UCSD-AML1 (cell line): ENCODE results near the gene CD160.
"Not testable (repeated sequence)": the region's sequence is repeated elsewhere in the genome, so short reads cannot be mapped to it uniquely, and the experiment has no call there.

Experiments
- DNase-seq: peaks from one replicate; lab custom pipeline; 2025; ENCODE audit not compliant: unreplicated experiment; lab: John Stamatoyannopoulos, UW

The CD160 gene, protein sequence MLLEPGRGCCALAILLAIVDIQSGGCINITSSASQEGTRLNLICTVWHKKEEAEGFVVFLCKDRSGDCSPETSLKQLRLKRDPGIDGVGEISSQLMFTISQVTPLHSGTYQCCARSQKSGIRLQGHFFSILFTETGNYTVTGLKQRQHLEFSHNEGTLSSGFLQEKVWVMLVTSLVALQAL

DNA sequence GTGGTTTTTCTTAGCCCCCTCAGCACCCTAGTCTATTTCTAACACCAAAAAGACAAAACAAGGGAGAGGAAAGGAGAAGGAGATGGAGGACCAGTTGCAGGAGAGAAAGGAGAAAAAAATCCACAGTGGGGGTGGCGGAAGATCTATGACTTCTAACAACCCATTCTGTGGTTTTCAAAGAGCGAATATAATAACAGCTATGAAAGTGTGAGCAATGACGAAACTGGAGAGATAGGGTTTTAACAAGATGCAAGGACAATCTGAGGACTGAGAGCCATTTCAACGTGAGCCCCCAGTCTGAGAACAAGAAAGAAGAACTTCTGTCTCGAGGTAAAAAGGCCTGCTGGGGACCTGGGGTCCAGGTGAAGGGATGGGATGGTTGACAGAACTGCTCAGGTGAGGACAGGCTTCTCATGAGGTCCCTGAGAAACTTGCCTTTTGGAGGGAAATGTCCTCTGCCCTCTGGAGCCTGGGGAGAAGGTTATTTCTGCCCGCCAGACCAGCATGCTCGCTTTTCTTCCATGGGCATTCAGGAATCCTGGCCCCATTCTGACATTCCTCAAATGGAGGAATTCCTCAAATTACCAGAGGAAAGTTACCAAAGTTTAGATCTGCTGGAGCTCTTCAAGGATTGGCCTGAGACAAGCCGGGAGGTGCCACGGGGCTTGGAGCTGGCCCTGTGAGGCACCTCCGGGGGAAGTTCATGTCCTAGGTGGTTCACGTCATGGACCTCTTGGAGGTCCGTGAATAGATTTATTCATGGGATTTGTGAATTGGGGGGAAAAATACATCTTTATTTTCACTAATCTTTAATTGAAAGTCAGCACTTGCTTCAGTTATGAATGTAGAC is at the start of gene CD160:
Gene CD160 (plus strand): TSS at position 270 of the 850 bp plus-strand sequence. CDS start 8,829 bp downstream, outside the sequence.
- DNase-seq = no peak

DNA sequence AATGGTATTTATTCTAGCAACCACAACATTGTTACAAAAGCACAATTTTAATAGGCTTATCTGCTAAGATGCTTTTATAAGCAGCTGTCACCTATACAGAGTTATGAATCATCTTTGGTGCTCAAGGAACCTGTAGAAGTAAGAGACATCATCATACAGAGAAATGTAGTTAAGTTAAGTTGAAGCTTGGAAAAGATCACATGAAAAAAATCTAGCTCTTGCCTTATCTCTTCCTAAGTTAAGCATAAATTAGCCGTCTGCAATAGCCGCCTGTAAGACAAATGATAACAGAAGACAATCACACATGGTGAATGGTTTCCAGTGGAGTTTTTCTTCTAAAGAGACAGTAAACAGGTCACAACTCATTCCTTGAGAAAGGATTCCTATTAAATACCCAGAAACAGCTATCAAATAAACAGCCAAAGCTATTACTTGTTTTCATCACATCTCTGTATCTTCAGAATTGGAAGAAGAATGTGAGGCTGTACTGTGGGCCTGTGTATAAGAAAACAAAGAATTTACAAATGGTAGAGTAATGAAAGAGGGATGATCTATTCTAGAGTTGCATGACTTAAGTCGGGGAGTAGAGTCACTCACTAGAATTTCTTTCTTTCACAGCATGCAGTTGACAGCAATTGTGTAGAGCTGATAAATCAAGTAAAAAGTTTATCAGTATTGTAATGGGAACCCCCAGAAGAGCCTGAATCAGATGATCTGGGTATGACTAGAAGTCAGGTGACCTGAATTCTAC is 48.1 kb upstream of the CD160 start:
- not testable (repeated sequence) for DNase-seq

DNA sequence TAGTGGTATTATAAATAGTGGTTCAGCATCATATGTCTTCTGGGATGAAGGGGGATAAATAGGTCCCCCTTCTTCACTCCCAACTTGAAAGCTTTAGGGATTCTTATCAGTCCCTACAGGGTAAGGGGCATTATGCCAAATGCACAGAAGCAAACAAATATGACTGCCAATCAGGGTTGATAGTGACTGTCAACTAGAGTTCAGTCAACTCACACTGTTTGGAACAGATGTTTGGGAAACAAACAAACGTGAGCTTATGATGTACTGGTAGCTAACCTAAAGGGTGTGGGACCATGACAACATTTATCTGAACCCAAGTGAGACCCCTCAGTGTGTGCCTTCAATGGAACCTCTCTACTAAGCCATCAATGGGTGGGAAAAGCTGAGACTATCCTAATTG is 46.1 kb upstream of the CD160 start:
- DNase-seq = not testable (repeated sequence)

DNA sequence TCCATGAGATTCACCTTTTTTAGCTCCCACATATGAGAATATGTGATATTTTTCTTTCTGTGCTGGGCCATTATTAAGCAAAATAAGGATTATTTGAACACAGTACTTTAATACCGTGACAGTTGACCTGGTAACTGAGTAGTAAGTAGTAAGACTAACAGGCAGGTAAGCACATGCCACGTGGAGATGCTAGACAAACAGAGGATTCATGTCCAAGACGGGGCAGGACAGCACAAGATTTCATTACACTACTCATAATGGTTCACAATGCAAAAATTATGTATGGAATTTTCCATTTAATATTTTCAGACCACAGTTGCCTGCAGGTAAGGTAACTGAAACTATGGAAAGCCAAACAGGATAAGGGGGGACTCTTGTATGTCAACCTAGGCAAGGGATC is 34.4 kb upstream of the CD160 start:
- DNase-seq = not testable (repeated sequence)

DNA sequence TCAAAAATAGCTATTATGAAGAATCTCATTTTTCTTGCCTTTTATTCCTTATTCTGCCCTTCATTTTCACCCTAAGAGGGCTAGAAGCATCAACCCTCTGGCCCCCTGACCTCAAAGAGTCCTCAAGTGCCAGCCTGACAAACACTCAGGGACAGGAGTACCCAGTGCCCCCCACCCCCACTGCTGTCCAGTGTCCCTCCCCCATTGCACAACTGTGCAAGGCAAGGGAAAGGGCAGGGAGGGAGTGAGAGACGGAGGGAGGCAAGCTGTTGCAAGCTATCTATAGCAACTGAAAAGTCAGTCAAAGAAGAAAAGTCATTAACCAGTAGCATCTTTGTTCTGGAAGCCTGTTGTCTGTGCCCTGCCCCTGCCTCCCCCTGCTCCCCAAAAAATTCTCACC is 33.2 kb upstream of the CD160 start:
- DNase-seq = not testable (repeated sequence)

DNA sequence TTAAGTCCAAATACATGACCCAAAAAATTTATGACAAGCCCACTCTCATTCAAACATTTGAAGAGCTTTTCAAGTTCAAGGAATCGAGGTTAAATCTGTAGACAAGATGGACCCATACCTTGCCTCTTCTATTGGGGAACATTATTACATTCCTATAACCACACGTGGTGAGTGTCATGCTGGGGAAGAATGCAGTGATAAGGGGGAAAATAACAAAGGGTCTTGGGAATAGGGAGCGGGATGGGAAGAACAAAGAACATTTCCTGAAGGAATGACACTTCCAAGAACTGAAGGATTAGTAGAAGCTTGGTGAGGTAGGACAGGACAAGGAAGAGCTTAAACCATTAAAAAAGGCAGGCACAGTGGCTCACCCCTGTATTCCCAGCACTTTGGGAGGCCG is 31.0 kb upstream of the CD160 start:
- no peak for DNase-seq

DNA sequence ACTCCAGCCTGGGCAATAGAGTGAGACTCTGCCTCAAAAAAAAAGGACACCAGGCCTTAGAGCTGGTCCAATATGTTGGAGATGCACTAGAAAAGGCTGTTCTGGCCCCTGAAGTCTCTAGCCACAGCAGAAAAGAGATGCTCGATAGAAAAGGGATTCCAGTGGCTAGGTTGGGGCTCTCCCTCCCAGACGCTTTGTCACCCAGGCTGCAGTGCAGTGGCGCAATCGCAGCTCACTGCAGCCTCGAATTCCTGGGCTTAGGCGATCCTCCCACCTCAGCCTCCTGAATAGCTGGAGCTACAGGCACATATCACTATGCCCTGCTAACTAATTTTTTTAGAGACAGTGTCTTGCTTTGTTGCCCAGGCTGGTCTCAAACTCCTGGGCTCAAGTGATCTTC is 30.4 kb upstream of the CD160 start:
- no peak for DNase-seq

DNA sequence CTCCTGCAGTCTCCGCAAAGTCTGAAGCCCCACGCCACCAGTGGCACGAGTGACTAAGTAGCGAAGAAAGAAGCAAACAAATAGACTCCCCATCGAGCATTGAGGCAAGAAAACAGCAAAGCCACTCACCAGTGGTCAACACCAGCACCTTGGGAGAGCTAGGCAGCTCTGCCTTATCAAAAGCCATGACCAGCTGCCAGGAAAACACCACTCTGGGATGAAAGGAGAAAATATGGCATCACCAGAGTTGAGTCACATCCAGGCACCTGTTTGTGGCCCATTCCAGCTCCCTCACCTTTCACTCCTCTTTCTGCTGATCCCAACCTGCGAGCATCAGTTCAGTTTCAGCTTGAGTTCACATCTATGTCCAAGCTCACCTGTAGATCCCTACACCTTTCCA is 29.4 kb upstream of the CD160 start:
- no peak for DNase-seq

DNA sequence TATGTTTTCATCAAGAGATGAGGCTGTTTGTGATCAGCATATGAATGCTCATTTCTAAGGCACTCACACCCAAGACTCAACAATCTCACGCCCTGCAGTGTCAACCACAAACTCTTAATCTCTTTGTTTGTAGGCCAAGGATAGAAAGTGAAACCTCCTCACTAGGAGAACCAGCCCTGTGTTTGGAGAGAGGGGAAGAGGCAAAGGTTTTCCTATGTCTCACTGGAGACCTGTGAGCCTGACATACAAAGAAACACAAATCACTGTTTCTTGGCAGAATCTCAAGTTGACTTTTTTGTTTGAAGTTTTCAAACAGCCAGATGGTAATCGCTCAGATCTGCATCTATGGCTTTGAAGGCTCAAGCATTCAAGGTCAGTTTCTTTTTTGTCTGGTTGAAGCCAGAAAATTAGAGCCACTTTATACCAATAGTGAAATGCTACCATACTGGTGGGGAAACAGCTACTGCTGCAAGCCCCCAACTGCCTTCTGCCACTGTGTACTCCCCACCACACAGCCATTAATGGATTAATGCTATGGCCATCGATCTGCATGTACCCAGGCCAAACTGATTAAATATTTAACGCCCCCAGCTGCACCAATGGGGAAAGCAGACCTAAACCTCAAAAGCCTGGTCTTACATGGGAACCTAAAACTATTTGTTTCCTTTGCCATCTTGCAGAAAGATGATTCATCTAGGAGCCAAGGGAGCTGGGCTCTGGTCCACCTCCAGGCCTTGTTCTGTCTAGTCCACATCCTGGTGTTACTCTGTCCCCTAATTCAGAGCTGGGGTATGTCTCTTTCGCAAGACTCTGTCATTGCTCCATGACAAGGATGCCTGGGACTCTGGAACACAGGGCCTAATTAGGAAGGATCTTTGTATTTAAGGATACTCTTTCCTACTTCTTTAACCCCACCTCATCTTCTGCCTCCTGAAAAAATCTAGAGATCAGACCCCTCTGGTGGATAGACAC is 28.4 kb upstream of the CD160 start:
- DNase-seq = no peak

DNA sequence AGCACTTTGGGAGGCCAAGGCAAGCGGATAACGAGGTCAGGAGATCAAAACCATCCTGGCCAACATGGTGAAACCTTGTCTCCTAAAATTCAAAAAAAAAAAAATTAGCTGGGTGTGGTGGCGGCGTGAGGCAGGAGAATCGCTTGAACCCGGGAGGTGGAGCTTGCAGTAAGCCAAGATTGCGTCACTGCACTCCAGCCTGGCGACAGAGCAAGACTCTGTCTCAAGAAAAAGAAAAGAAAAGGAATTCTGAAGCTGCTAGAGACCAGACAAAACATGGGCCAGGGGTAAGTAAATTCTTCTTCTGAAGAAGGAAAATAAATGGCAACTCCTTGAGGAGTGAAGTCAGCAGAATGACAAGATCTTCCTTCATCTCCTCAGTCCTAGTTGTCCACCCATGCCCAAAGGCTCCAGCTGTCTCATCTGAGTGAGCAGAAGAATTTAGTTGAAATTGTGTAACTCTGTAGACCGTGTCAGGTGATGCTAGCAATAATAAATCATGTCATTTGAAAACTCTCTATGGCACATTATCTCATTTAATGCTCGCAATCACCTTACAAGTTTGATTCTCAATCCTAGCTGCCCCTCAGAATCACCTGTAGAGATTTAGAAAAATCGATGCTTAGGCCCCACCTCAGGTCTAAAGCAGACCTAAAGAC is 26.4 kb upstream of the CD160 start:
- DNase-seq = no peak

DNA sequence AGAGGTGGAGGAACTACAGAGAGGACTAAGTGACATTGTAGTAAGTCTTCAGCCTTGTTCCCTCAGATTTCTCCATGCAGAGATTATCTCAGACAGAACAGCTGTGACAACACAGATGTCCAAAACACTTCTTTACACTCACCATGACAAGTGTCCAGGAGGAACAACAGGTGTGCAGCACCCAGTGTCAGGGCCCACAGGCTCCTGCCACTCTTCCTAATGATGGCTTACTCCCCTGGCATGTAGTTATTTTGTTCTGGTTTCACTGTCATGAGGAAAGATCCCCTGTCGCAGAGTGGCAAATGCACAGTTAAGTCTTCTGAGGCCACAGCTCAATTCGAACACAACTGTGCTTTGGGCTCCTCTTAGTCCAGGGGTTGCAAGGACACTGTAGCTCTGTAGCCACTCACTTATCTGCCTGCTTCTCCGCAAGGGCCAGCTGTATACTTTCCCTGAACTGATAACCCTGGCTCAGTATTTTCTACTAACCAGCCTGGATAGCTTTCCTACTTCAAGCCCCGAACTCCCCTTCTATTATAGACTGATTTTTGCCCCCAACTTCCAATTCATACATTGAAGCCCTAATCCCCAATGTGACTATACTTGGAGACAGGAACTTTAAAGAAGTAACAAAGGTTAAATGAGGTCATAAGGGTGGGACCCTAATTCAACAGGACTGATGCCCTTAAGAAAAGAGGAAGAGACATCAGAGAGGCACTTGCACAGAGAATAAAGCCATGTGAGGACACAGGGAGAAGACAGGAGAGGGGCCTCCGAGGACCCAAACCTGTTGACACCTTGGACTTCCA is 23.3 kb upstream of the CD160 start:
- no peak for DNase-seq

DNA sequence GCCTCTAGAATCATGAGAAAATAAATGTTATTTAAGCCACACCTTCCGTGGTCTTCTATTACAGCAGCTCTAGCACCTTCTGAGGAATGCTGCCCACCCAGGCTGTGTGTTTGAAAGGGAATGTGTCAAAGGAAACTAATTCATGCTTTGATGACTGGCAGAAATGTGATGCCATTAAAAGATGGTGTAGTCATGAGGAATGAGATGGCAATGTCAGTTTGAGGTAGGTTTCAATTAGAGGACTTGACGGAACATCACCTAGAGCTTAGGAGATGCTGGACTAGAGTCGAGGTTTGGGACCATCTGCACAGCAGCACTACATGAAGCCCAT is 22.7 kb upstream of the CD160 start:
- no peak for DNase-seq

DNA sequence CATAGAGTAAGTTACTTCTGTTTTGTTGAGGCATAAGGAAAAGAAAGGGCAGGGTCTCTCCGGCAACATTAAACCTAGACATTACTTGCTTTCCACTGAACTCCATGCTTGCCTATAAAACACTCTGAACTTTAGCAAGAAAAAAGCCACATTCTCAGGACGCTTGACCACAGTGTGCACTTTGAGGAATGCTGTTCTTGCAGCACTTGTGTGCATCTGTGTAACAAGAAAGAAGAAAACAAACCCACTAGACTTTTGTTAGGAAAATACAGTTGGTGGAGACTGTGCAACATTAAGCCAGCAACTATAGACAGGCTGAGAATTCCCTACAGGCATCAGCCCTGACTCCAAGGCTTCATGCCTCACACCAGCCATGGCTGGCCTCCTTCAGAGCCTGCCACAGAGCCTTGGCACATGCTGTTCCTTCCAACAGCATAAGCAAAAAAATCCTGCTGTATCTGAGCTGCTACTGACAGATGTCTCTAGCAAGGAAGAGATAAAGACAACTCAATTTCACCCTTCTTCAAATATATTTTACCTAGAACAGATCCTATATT is 17.9 kb upstream of the CD160 start:
- no peak for DNase-seq

DNA sequence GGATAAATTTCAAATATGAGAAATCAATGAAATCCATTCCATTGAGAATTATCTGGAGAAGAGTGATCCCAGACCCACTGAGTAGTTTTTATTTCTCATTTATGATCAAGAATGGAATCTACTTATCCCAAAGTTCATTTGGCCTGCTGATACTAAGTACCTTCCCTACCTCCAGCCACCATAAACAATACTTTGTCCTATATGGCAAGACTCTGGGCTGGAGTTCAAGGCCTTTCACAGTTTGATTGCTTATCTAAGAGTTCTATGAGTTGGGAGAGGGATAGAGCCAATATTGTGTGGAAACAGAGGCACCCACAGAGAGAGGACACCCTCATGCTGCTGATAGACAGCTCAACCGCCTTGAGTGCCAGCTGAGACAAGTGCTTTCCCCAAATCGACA is 17.2 kb upstream of the CD160 start:
- no peak for DNase-seq

DNA sequence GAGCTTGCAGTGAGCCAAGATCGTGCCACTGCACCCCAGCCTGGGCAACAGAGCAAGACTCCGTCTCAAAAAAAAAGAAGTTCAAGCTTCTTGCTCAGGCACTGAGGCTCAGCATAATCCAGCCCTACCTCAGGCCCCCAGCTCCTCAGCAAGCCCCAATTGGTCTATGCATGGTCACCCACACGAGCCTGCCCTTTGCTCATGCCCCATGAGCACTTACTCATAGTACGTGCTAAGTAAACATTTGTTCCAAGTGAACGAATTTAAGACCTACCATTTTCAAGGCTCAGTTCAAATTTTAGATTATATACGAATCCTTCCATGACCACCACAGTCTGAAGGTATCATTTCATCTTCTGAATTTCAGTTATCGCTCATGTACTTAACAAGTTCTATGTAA is 16.5 kb upstream of the CD160 start:
- DNase-seq = no peak

DNA sequence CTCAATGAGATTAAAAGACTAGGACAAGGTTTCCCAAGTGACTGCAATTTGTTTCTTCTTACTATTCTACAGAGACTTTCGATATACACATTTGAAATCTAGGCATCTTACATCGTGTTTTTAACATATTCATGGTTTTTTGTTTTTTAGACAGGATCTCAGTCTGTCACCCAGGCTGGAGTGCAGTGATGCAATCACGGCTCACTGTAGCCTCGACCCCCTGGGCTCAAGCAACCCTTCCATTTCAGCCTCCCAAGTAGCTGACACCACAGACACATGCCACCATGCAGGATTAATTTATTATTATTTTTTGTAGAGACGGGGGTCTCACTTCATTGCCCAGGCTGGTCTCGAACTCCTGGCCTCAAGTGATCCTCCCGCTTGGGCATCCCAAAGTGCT is 13.7 kb upstream of the CD160 start:
- no peak for DNase-seq

DNA sequence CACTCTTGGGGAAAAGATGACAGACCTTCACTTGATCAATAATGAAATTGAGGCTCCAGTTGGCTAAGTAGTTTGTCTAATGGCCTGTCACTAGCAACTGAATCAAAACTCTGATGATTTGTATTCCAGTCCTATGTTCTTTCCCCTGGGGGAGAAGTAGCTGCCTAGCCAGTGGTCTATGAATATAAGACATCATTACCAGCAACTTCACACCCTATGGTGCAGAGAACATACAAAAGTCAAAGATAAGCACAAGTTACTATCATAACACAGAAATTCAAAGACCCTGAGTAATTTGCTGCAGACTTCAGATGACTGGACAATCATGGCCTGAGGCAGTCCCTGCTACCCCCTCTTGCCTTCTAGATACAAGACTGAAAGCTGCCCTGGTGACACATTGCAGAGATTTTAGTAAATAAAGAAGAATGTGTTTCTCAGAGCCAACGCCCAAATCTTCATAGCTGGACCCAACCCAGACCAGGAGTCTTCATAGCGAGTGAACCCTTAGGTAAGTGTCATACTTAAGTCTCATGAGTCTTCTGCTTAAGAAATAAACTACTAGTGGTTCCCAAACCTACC is 13.1 kb upstream of the CD160 start:
- no peak for DNase-seq

DNA sequence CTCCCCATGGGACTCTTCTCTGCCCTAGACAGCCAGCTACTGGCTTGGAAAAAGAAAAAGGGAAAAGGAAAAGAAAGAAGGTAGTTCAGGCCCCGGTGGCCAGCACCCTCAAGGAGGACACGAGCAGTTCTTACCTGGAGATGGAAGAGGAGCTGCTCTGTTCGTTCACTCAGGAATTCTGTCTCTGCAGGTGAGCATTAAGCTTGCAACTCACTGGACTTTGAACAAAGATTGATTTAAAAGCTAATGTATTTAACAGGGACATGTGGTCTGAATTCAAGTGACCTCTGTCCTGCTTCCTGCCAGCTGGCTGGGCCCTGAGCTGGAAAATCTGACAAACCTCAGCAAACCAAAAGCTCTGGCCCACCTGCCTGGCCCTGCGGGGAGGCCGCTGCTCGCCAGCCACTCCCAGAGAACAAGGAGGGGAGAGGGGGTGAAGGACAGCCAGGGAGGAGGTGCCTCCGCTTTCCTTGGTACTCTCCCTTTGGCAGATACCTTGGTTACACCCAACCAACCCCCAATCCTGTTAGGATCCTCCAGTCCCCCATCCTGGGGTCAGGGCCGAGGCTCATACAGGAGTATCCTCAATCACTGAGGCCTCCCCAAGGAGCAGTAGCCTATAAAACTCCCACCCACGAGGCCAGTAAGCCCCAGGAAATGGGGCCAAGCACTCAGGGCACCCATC is 12.0 kb upstream of the CD160 start, which contains the start of gene PDZK1:
Gene PDZK1 (minus strand): TSS at position 186 of the 685 bp plus-strand sequence. CDS start 19,347 bp downstream, outside the sequence.
- no peak for DNase-seq
